Stimulated activated CD4-positive, alpha-beta T cell treated with anti-CD3 and anti-CD28 coated beads, TNF-alpha, amount 100 ng/mL, for 24 hours (primary cell): Measurements from ENCODE around the gene SEC61B.
A peak's percentile ranks its signal among the peaks of the same experiment; 100 is the strongest.
"Not testable (repeated sequence)": the region's sequence is repeated elsewhere in the genome, so short reads cannot be mapped to it uniquely, and the experiment has no call there.

Experiments
- DNase-seq, 3 experiments: peaks; one replicate each; pipeline ENCODE4 v3.0.0-alpha.2; 2020; ENCODE audit warnings: low read depth in 3 of 3

SEC61B gene

GRCh38 chr9:99190597-99191283 lies 31.3 kb upstream of the SEC61B start:
- DNase-seq: no peak

GRCh38 chr9:99192786-99193465 lies 29.2 kb upstream of the SEC61B start:
- DNase-seq: no peak

- no peak for DNase-seq
Measured at GRCh38 chr9:99193466-99193821, 28.6 kb upstream of the SEC61B start.

GRCh38 chr9:99196484-99196883 lies 25.6 kb upstream of the SEC61B start:
- DNase-seq: not testable (repeated sequence)

- no peak for DNase-seq
Measured at GRCh38 chr9:99197124-99197630, 24.9 kb upstream of the SEC61B start.

- no peak for DNase-seq
Measured at GRCh38 chr9:99197987-99198386, 24.1 kb upstream of the SEC61B start.

- no peak for DNase-seq
Measured at GRCh38 chr9:99199938-99200539, 22.0 kb upstream of the SEC61B start.

GRCh38 chr9:99201603-99202002 lies 20.5 kb upstream of the SEC61B start:
- DNase-seq: no peak

- no peak for DNase-seq
Measured at GRCh38 chr9:99210572-99210971, 11.5 kb upstream of the SEC61B start.

GRCh38 chr9:99211746-99212145 lies 10.3 kb upstream of the SEC61B start:
- DNase-seq: no peak

GRCh38 chr9:99213197-99213596 lies 8.9 kb upstream of the SEC61B start:
- no peak for DNase-seq

GRCh38 chr9:99216073-99216472 lies 6.0 kb upstream of the SEC61B start:
- no peak for DNase-seq

- DNase-seq: no peak
Measured at GRCh38 chr9:99220011-99220410, 2.1 kb upstream of the SEC61B start.

GRCh38 chr9:99221266-99221620 lies 839 bp upstream of the SEC61B start:
- DNase-seq: no peak

GRCh38 chr9:99222416-99223270 lies 561 bp downstream of the SEC61B start:
- peak in 1 of 3 experiments; percentile 5 for DNase-seq

GRCh38 chr9:99224445-99224844 lies 2.4 kb downstream of the SEC61B start:
- DNase-seq: no peak

- DNase-seq: no peak
Measured at GRCh38 chr9:99226054-99226453, 4.0 kb downstream of the SEC61B start.

- DNase-seq: no peak
Measured at GRCh38 chr9:99230206-99230605, 8.1 kb downstream of the SEC61B start.

- DNase-seq: peak in 1 of 3 experiments; percentile 30
Measured at GRCh38 chr9:99231711-99232110, 9.6 kb downstream of the SEC61B start.

- no peak for DNase-seq
Measured at GRCh38 chr9:99234618-99235017, 12.5 kb downstream of the SEC61B start.

- no peak for DNase-seq
Measured at GRCh38 chr9:99235069-99235468, 13.0 kb downstream of the SEC61B start.
